Measurements from ENCODE around the gene NLGN1. TPM values are rescaled to one million over a fixed set of nuclear protein-coding genes. Genes with fewer than 3 reads are reported as not detected.

Gene NLGN1
- total and polyA plus RNA-seq, 2 of the 8 experiments (the other 6 are each of a cell fraction or from before 2014, with no cell fraction given), result 7.8 to 14.8 TPM

DNA sequence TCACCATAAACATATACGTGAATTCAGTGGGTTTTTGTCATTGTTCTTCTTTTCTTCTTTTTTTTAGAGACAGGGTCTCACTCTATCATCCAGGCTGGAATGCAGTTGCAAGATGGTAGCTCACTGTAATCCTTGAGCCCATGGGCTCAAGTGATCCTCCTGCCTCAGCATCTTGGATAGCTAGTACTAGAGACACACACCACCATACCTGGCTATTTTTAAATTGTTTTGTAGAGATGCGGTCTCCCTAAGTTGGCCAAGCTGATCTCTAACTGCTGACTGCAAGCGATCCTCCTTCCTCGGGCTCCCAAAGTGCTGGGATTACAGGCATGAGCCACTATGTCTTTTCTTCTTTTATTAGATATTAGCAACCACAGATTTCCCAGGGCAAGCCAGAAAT lies 220.6 kb downstream of the NLGN1 start:
- Histone ChIP-seq H3K27ac (ENCODE audit: low read depth, low read length) (no peak overlapping the region), H2BK12ac (ENCODE audit: low read depth, low read length) (no peak overlapping the region), H4K91ac (replicated peaks; ENCODE audit: insufficient read length, low read length) (no peak overlapping the region), H2BK5ac (ENCODE audit: low read depth, low read length) (no peak overlapping the region), H3K4me3 (ENCODE audit: extremely low read depth in 1 of 4, insufficient read depth in 2 of 4, low read depth in 3 of 4, low read length in 4 of 4) (no peak overlapping the region), H2AK5ac (ENCODE audit: low read depth, low read length) (no peak overlapping the region), H3K4me2 (ENCODE audit: insufficient read depth in 1 of 2, low read depth in 2 of 2, low read length in 2 of 2) (no peak overlapping the region), H3K56ac (replicated peaks; ENCODE audit: insufficient read length, low read depth, low read length) (no peak overlapping the region), H3K23ac (ENCODE audit: insufficient read length) (no peak overlapping the region), H2BK15ac (ENCODE audit: low read length) (no peak overlapping the region), H2BK120ac (replicated peaks; ENCODE audit: low read depth, low read length) (no peak overlapping the region), H3K23me2 (ENCODE audit: low read depth, low read length) (no peaks in the 10 kb centered on the region), H4K5ac (ENCODE audit: insufficient read length, low read depth, low read length) (no peak overlapping the region), H3K14ac (ENCODE audit: insufficient read length) (no peak overlapping the region), H3K18ac (ENCODE audit: extremely low read depth, low read length) (no peak overlapping the region), H4K8ac (ENCODE audit: extremely low read depth, insufficient read depth, low read length) (no peak overlapping the region), H2BK20ac (ENCODE audit: low read length) (no peak overlapping the region), H3K36me3 (ENCODE audit: control insufficient read depth in 2 of 4, insufficient read depth in 4 of 4, low read length in 3 of 4) (no peaks in the 10 kb centered on the region), H3K4me1 (replicated peaks in 1 of 4; ENCODE audit: control insufficient read depth in 3 of 4, insufficient read depth in 4 of 4, low read length in 3 of 4) (no peaks in the 10 kb centered on the region), H3K9me3 (ENCODE audit: insufficient read depth in 2 of 2, low read depth in 1 of 2, low read length in 1 of 2) (no peaks in the 10 kb centered on the region), H2AFZ (ENCODE audit: low read length) (no peak overlapping the region), H3K4ac (replicated peaks; ENCODE audit: insufficient read length, low read depth, low read length) (no peak overlapping the region), H4K20me1 (replicated peaks in 1 of 2; ENCODE audit: control insufficient read depth in 1 of 2, insufficient read depth in 2 of 2, low read length in 2 of 2) (no peaks in the 10 kb centered on the region), H3K79me1 (ENCODE audit: low read depth, low read length) (0 out of 2 replicates have a peak, but pooled peaks cover 3% of the 10 kb centered on the region), H3K79me2 (ENCODE audit: control insufficient read depth in 1 of 2, insufficient read depth in 2 of 2, low read length in 2 of 2) (no peaks in the 10 kb centered on the region), H3K9ac (replicated peaks in 1 of 4; ENCODE audit: extremely low read depth in 1 of 4, low read depth in 3 of 4, low read length in 3 of 4) (no peak overlapping the region), H3K27me3 (replicated peaks in 1 of 4; ENCODE audit: control insufficient read depth in 3 of 4, extremely low read depth in 1 of 4, insufficient read depth in 3 of 4, low read length in 3 of 4) (no peaks in the 10 kb centered on the region)
- no peak for DNase-seq (ENCODE audit: low read depth in 1 of 2, low spot score in 2 of 2)
- ChIA-PET POLR2A (ENCODE audit: partially characterized antibody) (no interaction called here), CTCF (ENCODE audit: partially characterized antibody) (interaction anchor here (0.6 to 1.2 kb wide), 3 partner anchors 38 to 132 kb away, joined by 3 read pairs; no protein-coding TSS in a partner anchor)
- TF ChIP-seq CEBPB (IDR thresholded peaks at IDR 0.05; ENCODE audit: low read depth, low read length) (no peak), RNF2 (IDR thresholded peaks at IDR 0.05; ENCODE audit: borderline replicate concordance, low read depth, low read length, missing control alignments, poor library complexity, severe bottlenecking) (no peak), EZH2 (IDR thresholded peaks at IDR 0.05; ENCODE audit: low read depth, low read length, severe bottlenecking) (no peak), POU5F1 (IDR thresholded peaks at IDR 0.05; ENCODE audit: low read depth, low read length) (no peak), RFX5 (IDR thresholded peaks at IDR 0.05; ENCODE audit: borderline replicate concordance, low read depth, low read length) (no peak), CHD1 (IDR thresholded peaks at IDR 0.05; ENCODE audit: low read depth, low read length) (no peak), POLR2AphosphoS5 (IDR thresholded peaks at IDR 0.05; ENCODE audit: low read depth, low read length) (no peak), CREB1 (IDR thresholded peaks at IDR 0.05) (no peak), BACH1 (IDR thresholded peaks at IDR 0.05; ENCODE audit: low read length) (no peak), KDM4A (IDR thresholded peaks at IDR 0.05; ENCODE audit: low read depth, low read length, severe bottlenecking) (no peak), TAF7 (optimal IDR thresholded peaks at IDR 0.05; ENCODE audit: borderline replicate concordance, low read depth, low read length) (no peak)
- TF ChIP-seq, protein P1, sequence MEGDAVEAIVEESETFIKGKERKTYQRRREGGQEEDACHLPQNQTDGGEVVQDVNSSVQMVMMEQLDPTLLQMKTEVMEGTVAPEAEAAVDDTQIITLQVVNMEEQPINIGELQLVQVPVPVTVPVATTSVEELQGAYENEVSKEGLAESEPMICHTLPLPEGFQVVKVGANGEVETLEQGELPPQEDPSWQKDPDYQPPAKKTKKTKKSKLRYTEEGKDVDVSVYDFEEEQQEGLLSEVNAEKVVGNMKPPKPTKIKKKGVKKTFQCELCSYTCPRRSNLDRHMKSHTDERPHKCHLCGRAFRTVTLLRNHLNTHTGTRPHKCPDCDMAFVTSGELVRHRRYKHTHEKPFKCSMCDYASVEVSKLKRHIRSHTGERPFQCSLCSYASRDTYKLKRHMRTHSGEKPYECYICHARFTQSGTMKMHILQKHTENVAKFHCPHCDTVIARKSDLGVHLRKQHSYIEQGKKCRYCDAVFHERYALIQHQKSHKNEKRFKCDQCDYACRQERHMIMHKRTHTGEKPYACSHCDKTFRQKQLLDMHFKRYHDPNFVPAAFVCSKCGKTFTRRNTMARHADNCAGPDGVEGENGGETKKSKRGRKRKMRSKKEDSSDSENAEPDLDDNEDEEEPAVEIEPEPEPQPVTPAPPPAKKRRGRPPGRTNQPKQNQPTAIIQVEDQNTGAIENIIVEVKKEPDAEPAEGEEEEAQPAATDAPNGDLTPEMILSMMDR (IDR thresholded peaks at IDR 0.05; ENCODE audit: control extremely low read depth in 1 of 3, insufficient read depth in 1 of 3, low read depth in 1 of 3, low read length in 3 of 3), result no peak
- FAIRE-seq, result no peak
- 92% methylated on average over 4 of the region's 4 CpGs; no CpG with 5 or more reads in 1 of the 2 experiments for WGBS, 2 experiments (ENCODE audit: extremely low coverage in 1 of 2, insufficient coverage in 1 of 2, insufficient read length in 1 of 2, insufficient replicate concordance in 2 of 2, low coverage in 1 of 2, low lambda C conversion rate in 2 of 2, missing lambda C conversion rate in 1 of 2)
